HL-60 (cell line): ENCODE data around the gene FOXP1.

Experiments
- DNase-seq, 2 experiments: peaks; one replicate each; pipeline ENCODE4 v3.0.0-alpha.2; 2010 to 2020; ENCODE audit warnings: low read depth in 1 of 2, low spot score in 1 of 2
- H3K27ac ChIP-seq: fragments of 250-450 bp; sonication (Bioruptor Pico); replicated peaks from 2 replicates; pipeline ENCODE4 v1.5.1; 2020; ENCODE audit warnings: mild to moderate bottlenecking, moderate library complexity
- H3K27me3 ChIP-seq: fragments of 250-450 bp; sonication (Bioruptor Pico); 2 replicates; pipeline ENCODE4 v1.5.1; 2021; ENCODE audit warnings: mild to moderate bottlenecking, moderate library complexity; ENCODE audit not compliant: insufficient read depth, poor library complexity, severe bottlenecking
- H3K4me3 ChIP-seq: replicated peaks from 2 replicates; pipeline ENCODE4 v1.5.1; 2011; ENCODE audit warnings: mild to moderate bottlenecking, control low read depth, low read length; ENCODE audit not compliant: insufficient read depth
- CTCF ChIP-seq: IDR thresholded peaks from one replicate; pipeline ENCODE4 v1.5.1; 2011; ENCODE audit warnings: low read length, control low read depth, inconsistent platforms; ENCODE audit not compliant: insufficient read depth
- GABPA ChIP-seq: IDR thresholded peaks from 2 replicates; pipeline ENCODE4 v1.6.1; 2012; ENCODE audit warnings: low read depth
- POLR2AphosphoS5 ChIP-seq: IDR thresholded peaks from 2 replicates; pipeline ENCODE4 v1.6.1; 2012; ENCODE audit warnings: low read depth
- SPI1 ChIP-seq: IDR thresholded peaks from 2 replicates; pipeline ENCODE4 v1.6.1; 2012; ENCODE audit warnings: low read depth, mild to moderate bottlenecking, borderline replicate concordance
- TF ChIP-seq, protein P1 (sequence below): IDR thresholded peaks from 2 replicates; pipeline ENCODE4 v1.6.1; 2012; ENCODE audit warnings: low read depth; ENCODE audit not compliant: insufficient replicate concordance

The FOXP1 gene

DNA sequence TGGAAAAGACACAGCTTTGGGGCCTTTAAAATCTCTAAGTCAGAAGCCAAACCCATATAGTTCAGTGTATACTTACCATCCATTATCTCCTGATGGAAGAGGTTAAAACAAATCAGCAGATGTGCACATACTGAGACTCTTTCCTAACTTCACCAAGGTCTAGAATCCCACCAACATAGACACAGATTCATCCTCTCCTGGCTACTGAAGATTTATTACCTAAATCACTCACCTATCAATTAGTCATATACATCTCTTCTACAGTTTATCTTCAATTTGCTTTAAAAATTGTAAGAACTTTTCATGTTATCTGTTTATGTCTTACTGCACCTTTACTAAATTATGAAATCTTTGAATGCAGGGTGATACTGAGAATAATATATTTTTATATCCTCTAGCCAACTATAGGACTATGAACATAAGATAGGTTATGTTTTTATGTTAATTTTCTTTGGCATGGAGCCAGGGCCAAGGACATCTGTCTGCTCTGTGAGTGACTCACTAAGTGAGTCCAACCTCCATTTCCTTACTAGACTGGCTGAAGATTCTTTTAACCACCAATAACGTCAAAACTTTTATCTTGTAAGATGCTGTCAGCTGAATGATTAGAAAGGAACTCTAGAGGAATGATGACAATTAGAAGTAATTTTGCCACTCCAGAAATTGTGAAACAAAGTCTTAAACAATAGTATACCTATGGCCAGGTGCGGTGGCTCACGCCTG, 397.6 kb downstream of the FOXP1 start:
- TF ChIP-seq POLR2AphosphoS5 (no peak), CTCF (no peak), GABPA (no peak), SPI1 (no peak)
- TF ChIP-seq, protein P1, sequence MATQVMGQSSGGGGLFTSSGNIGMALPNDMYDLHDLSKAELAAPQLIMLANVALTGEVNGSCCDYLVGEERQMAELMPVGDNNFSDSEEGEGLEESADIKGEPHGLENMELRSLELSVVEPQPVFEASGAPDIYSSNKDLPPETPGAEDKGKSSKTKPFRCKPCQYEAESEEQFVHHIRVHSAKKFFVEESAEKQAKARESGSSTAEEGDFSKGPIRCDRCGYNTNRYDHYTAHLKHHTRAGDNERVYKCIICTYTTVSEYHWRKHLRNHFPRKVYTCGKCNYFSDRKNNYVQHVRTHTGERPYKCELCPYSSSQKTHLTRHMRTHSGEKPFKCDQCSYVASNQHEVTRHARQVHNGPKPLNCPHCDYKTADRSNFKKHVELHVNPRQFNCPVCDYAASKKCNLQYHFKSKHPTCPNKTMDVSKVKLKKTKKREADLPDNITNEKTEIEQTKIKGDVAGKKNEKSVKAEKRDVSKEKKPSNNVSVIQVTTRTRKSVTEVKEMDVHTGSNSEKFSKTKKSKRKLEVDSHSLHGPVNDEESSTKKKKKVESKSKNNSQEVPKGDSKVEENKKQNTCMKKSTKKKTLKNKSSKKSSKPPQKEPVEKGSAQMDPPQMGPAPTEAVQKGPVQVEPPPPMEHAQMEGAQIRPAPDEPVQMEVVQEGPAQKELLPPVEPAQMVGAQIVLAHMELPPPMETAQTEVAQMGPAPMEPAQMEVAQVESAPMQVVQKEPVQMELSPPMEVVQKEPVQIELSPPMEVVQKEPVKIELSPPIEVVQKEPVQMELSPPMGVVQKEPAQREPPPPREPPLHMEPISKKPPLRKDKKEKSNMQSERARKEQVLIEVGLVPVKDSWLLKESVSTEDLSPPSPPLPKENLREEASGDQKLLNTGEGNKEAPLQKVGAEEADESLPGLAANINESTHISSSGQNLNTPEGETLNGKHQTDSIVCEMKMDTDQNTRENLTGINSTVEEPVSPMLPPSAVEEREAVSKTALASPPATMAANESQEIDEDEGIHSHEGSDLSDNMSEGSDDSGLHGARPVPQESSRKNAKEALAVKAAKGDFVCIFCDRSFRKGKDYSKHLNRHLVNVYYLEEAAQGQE: no peak
- Histone ChIP-seq H3K27ac (no peak overlapping the region), H3K27me3 (no peaks in the 10 kb centered on the region), H3K4me3 (no peak overlapping the region)
- no peak for DNase-seq

DNA sequence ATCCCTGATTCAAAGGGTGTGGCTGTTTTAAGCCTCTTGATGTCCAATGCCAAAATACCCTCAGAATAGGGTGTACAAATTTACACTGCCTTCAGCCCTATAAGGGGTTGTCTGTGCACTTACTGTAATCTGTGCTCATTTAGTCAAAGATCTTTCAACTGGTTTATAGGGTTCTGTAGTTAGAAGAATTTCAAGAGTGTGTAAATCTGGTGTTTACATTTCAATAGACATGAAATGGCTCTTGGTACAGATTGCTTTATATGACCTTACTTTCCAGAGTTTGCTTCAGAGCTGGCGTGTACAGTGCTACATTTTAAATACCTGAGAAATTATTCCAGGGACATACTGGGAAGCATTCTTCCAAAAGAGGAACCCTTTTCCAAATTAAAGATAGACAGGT, 399.3 kb downstream of the FOXP1 start:
- H3K4me3 ChIP-seq: no peak overlapping the region
- no peaks in the 10 kb centered on the region for H3K27me3 ChIP-seq
- no peak for DNase-seq
- no peak overlapping the region for H3K27ac ChIP-seq
- TF ChIP-seq CTCF (no peak), GABPA (no peak), POLR2AphosphoS5 (no peak)
- TF ChIP-seq, protein P1: no peak

- Histone ChIP-seq H3K4me3 (no peak overlapping the region), H3K27ac (no peak overlapping the region), H3K27me3 (no peaks in the 10 kb centered on the region)
- DNase-seq: no peak
- TF ChIP-seq, protein P1: no peak
- TF ChIP-seq GABPA: no peak
Measured at GRCh38 chr3:71183549-71183948, 400.0 kb downstream of the FOXP1 start.
